B cell (primary cell): ENCODE results near the gene SIRPG. TPM values are rescaled to one million over a fixed set of nuclear protein-coding genes. Genes with fewer than 3 reads are reported as not detected.

ENCODE experiments used
- ATAC-seq: fragments of 200-7000 bp; cut with Tn5 transposase; one replicate; pipeline ENCODE4 v1.10.0; 2021; ENCODE audit warnings: low read depth, mild to moderate bottlenecking, moderate number of reproducible peaks, moderate library complexity
- CTCF ChIA-PET: fragments of 350-600 bp; sonication (Branson Sonifier 250); formaldehyde crosslinking; loops from one replicate; lab custom pipeline; 2021; ENCODE audit warnings: antibody characterized with exemption, inconsistent platforms; lab: Charles Lee
- POLR2A ChIA-PET: fragments of 350-600 bp; sonication (Branson Sonifier 250); formaldehyde crosslinking; loops from one replicate; lab custom pipeline; 2021; ENCODE audit warnings: antibody characterized with exemption; lab: Charles Lee
- DNase-seq: peaks from one replicate; pipeline ENCODE4 v3.0.0; 2013
- H2AFZ ChIP-seq: 2 replicates; pipeline ENCODE4 v1.6.1; 2012; ENCODE audit warnings: mild to moderate bottlenecking, low read depth, low read length; ENCODE audit not compliant: insufficient read depth, poor library complexity, severe bottlenecking
- H3K27ac ChIP-seq, 2 donors: 1 replicate in 1 of 2; 2 replicates in 1 of 2; pipeline ENCODE4 v1.5.1; 2012 to 2013; ENCODE audit warnings: low read length in 2 of 2, mild to moderate bottlenecking in 2 of 2, moderate library complexity in 1 of 2
- H3K27me3 ChIP-seq, 4 experiments: fragments of 200-600 bp in 1 of 4; sonication (generic) in 1 of 4; replicated peaks in 1 of 4; 1 replicate in 2 of 4; 2 replicates in 2 of 4; pipeline versions ENCODE4 v1.6.1 to v1.7.0; 2013 to 2016; ENCODE audit warnings: low read length in 3 of 4, mild to moderate bottlenecking in 2 of 4, mixed read lengths in 1 of 4, moderate library complexity in 1 of 4; ENCODE audit not compliant: insufficient read depth in 4 of 4, control insufficient read depth in 3 of 4; ENCODE audit errors: control extremely low read depth in 1 of 4
- H3K36me3 ChIP-seq, 2 experiments: replicated peaks in 1 of 2; 1 replicate in 1 of 2; 2 replicates in 1 of 2; pipeline versions ENCODE4 v1.6.1 to v1.7.1; 2013; ENCODE audit warnings: low read length in 1 of 2; ENCODE audit not compliant: insufficient read depth in 2 of 2, control insufficient read depth in 1 of 2; ENCODE audit errors: control extremely low read depth in 1 of 2, extremely low read depth in 1 of 2
- H3K4me1 ChIP-seq, 2 donors: fragments of 200-600 bp in 1 of 2; sonication (generic) in 1 of 2; 1 replicate in 1 of 2; 2 replicates in 1 of 2; pipeline versions ENCODE4 v1.5.1 to v1.6.1; 2013 to 2017; ENCODE audit warnings: low read length in 2 of 2; ENCODE audit not compliant: control insufficient read depth in 2 of 2, insufficient read depth in 2 of 2
- H3K4me2 ChIP-seq: replicated peaks from 2 replicates; pipeline ENCODE3; 2012; ENCODE audit warnings: mild to moderate bottlenecking, low read depth, low read length; ENCODE audit not compliant: poor library complexity, severe bottlenecking
- H3K4me3 ChIP-seq, 5 experiments: fragments of 200-600 bp in 1 of 5; sonication (generic) in 1 of 5; 1 replicate in 3 of 5; 2 replicates in 2 of 5; pipeline versions ENCODE4 v1.5.1 to v1.7.0; 2011 to 2016; ENCODE audit warnings: low read length in 4 of 5, mild to moderate bottlenecking in 4 of 5, low read depth in 2 of 5, control low read depth in 1 of 5, moderate library complexity in 1 of 5; ENCODE audit not compliant: insufficient read depth in 1 of 5; ENCODE audit errors: control extremely low read depth in 1 of 5, extremely low read depth in 1 of 5
- H3K79me2 ChIP-seq: fragments of 200-600 bp; sonication (generic); one replicate; pipeline ENCODE4 v1.6.0; 2016; ENCODE audit warnings: low read length; ENCODE audit not compliant: control insufficient read depth, insufficient read depth
- H3K9ac ChIP-seq: fragments of 200-600 bp; sonication (generic); 2 replicates; pipeline ENCODE4 v1.6.1; 2017; ENCODE audit warnings: mild to moderate bottlenecking, low read length, moderate library complexity
- H3K9me3 ChIP-seq, 3 donors: one replicate each; pipeline versions ENCODE4 v1.6.1 to v1.7.1; 2013; ENCODE audit warnings: low read length in 2 of 3; ENCODE audit not compliant: control insufficient read depth in 2 of 3, insufficient read depth in 1 of 3; ENCODE audit errors: control extremely low read depth in 1 of 3
- H4K20me1 ChIP-seq: 2 replicates; pipeline ENCODE4 v1.6.0; 2012; ENCODE audit warnings: mild to moderate bottlenecking, low read length; ENCODE audit not compliant: insufficient read depth, control insufficient read depth, poor library complexity, severe bottlenecking
- H3K27ac Mint-ChIP-seq: one replicate; pipeline ENCODE4 v1.8.0; 2021; ENCODE audit warnings: mixed read lengths
- H3K27me3 Mint-ChIP-seq: one replicate; pipeline ENCODE4 v1.8.0; 2021; ENCODE audit warnings: mixed read lengths
- H3K4me1 Mint-ChIP-seq: one replicate; pipeline ENCODE4 v1.8.0; 2021; ENCODE audit warnings: mixed read lengths
- H3K4me3 Mint-ChIP-seq: one replicate; pipeline ENCODE4 v1.8.0; 2021; ENCODE audit warnings: mixed read lengths
- H3K9me3 Mint-ChIP-seq: one replicate; pipeline ENCODE4 v1.8.0; 2022; ENCODE audit warnings: mixed read lengths; ENCODE audit not compliant: insufficient read depth
- CTCF ChIP-seq: fragments of 200-600 bp; IDR thresholded peaks from one replicate; pipeline ENCODE4 v1.8.0; 2022; ENCODE audit warnings: antibody characterized with exemption, mild to moderate bottlenecking
- EZH2 ChIP-seq: IDR thresholded peaks from 2 replicates; pipeline ENCODE4 v1.6.1; 2012; ENCODE audit warnings: borderline replicate concordance, low read depth, mild to moderate bottlenecking, moderate library complexity, low read length; ENCODE audit not compliant: insufficient read depth, poor library complexity, severe bottlenecking
- WGBS: methylation state at CpG from one replicate; pipeline ENCODE4 v1.1.5; 2013; ENCODE audit warnings: missing lambda C conversion rate; ENCODE audit not compliant: insufficient coverage; 5-methylcytosine and 5-hydroxymethylcytosine counted together
- intact Hi-C: fragments of 100-400 bp; cut with micrococcal nuclease; formaldehyde crosslinking; loops from one replicate; pipeline ENCODE4 v1.10.0; 2022
- polyA plus RNA-seq: library from polyadenylated mRNA; depleted of rRNA; stranded (reverse); fragments of >200 nt; gene quantifications from 2 replicates; pipeline ENCODE4 v1.2.3, GENCODE V29; 2012
- total RNA-seq, 2 donors: library from RNA; stranded (reverse); fragments of 120-200 nt in 1 of 2; gene quantifications; 1 replicate in 1 of 2; 2 replicates in 1 of 2; pipeline versions ENCODE4 v1.2.3 to v1.2.4, GENCODE V29; 2013 to 2022

The SIRPG gene
- total and polyA plus RNA-seq, 2 donors (not counting 1 experiment from before 2014, with no cell fraction given) = 0.09 TPM; not detected in 1

- Histone ChIP-seq H3K9ac (no peak overlapping the region), H3K36me3 (no peaks in the 10 kb centered on the region), H4K20me1 (no peaks in the 10 kb centered on the region), H3K4me3 (no peak overlapping the region), H3K9me3 (no peaks in the 10 kb centered on the region), H2AFZ (no peak overlapping the region), H3K27ac (no peak overlapping the region), H3K79me2 (no peaks in the 10 kb centered on the region), H3K4me1 (peaks cover 0 to 5% of the 10 kb centered on the region in 2 donors), H3K27me3 (peaks cover 0 to 3% (median 0%) of the 10 kb centered on the region in 4 experiments), H3K4me2 (no peak overlapping the region)
- TF ChIP-seq EZH2 (no peak), CTCF (no peak)
- ATAC-seq (no peak), DNase-seq (no peak)
- CTCF ChIA-PET = no interaction called here
- peaks cover 4% of the 10 kb centered on the region for H3K4me1 Mint-ChIP-seq
- peaks cover 5% of the 10 kb centered on the region for H3K27me3 Mint-ChIP-seq
- H3K27ac Mint-ChIP-seq = no peak overlapping the region
- POLR2A ChIA-PET = no interaction called here
- H3K9me3 Mint-ChIP-seq = no peaks in the 10 kb centered on the region
- intact Hi-C loops = no loop called here
- no peak overlapping the region for H3K4me3 Mint-ChIP-seq
- no CpG with 5 or more reads among the region's 3 CpGs for WGBS
These were observed 4.6 kb downstream of the SIRPG start for GRCh38 chr20:1652960-1653359.

GRCh38 chr20:1652104-1652503 lies 5.5 kb downstream of the SIRPG start:
- H3K4me3 ChIP-seq = no peak overlapping the region
- Mint-ChIP-seq H3K27ac (no peak overlapping the region), H3K4me3 (no peak overlapping the region), H3K4me1 (peaks cover 4% of the 10 kb centered on the region), H3K27me3 (peaks cover 5% of the 10 kb centered on the region), H3K9me3 (no peaks in the 10 kb centered on the region)
- ChIA-PET CTCF (no interaction called here), POLR2A (no interaction called here)
- no peak overlapping the region for H3K27ac ChIP-seq
- no peak overlapping the region for H2AFZ ChIP-seq
- intact Hi-C loops = no loop called here
- no peak overlapping the region for H3K9ac ChIP-seq
- no peak for ATAC-seq
- H3K79me2 ChIP-seq = no peaks in the 10 kb centered on the region
- DNase-seq = no peak
- no peaks in the 10 kb centered on the region for H3K36me3 ChIP-seq
- H4K20me1 ChIP-seq = no peaks in the 10 kb centered on the region
- no peaks in the 10 kb centered on the region for H3K27me3 ChIP-seq
- TF ChIP-seq CTCF = no peak
- TF ChIP-seq EZH2 = no peak
- no CpG with 5 or more reads among the region's 1 CpG for WGBS
- H3K4me1 ChIP-seq = no peaks in the 10 kb centered on the region
- H3K9me3 ChIP-seq = no peaks in the 10 kb centered on the region
- no peak overlapping the region for H3K4me2 ChIP-seq
